Testis (tissue), 2 donors: ENCODE data around the gene PDHX.

Experiments used
- CTCF ChIP-seq, 3 experiments: fragments of 450-650 bp in 2 of 3; fragments of 200-600 bp in 1 of 3; sonication (generic) in 1 of 3; IDR thresholded peaks; one replicate each; pipeline ENCODE4 v1.5.1; 2016 to 2019; ENCODE audit warnings: antibody characterized with exemption in 3 of 3, mild to moderate bottlenecking in 2 of 3, moderate library complexity in 1 of 3
- POLR2A ChIP-seq: fragments of 450-650 bp; IDR thresholded peaks from one replicate; pipeline ENCODE4 v1.6.1; 2017; ENCODE audit warnings: antibody characterized with exemption, mild to moderate bottlenecking, moderate library complexity

DNA sequence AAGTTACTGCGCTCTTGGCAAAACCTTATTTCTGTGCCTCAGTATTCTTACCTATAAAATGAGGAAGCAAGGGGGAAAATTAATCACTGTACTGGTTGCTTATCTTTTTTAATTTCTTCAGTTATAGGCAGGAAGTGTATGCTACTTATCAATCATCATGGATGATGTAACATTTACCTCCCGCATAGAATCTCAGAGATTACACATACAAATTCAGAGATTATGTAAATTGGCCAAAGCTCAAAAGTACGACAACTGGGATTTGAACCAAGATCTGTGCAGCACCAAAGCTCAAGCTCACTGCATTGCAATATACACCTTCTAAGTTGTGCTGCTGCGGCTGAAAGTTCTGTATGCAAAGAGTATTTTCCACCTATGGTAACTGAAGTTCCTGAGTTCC is 83.0 kb downstream of the PDHX start:
- no peak for TF ChIP-seq CTCF (IDR thresholded peaks at IDR 0.05)
- TF ChIP-seq POLR2A = no peak
